Astrocyte (in vitro differentiated cells and primary cell): ENCODE results near the gene SMC1B. TPM values are rescaled to one million over a fixed set of nuclear protein-coding genes. Genes with fewer than 3 reads are reported as not detected.

Experiments used
- DNase-seq: peaks from one replicate; pipeline ENCODE4 v3.0.0-alpha.2; 2010; ENCODE audit warnings: low read depth
- FAIRE-seq: peaks from 2 replicates; lab custom pipeline; 2011; peaks lifted over from hg19 to GRCh38; lab: Jason Lieb, UNC
- H2AFZ ChIP-seq: 2 replicates; pipeline ENCODE4 v1.6.0; 2012; ENCODE audit warnings: low read depth, low read length, inconsistent platforms
- H3K27ac ChIP-seq: 2 replicates; pipeline ENCODE4 v1.5.1; 2011; ENCODE audit warnings: low read depth, low read length, inconsistent platforms
- H3K27me3 ChIP-seq: 2 replicates; pipeline ENCODE4 v1.6.0; 2011; ENCODE audit warnings: low read length, inconsistent platforms; ENCODE audit not compliant: insufficient read depth
- H3K36me3 ChIP-seq: 2 replicates; pipeline ENCODE4 v1.5.1; 2011; ENCODE audit warnings: low read length, inconsistent platforms; ENCODE audit not compliant: insufficient read depth
- H3K4me1 ChIP-seq: 2 replicates; pipeline ENCODE4 v1.5.1; 2011; ENCODE audit warnings: low read length, inconsistent platforms; ENCODE audit not compliant: insufficient read depth
- H3K4me2 ChIP-seq: 2 replicates; pipeline ENCODE4 v1.6.0; 2012; ENCODE audit warnings: low read length, inconsistent platforms
- H3K4me3 ChIP-seq: 2 replicates; pipeline ENCODE4 v1.5.1; 2011; ENCODE audit warnings: low read depth, mild to moderate bottlenecking, low read length, inconsistent platforms; ENCODE audit not compliant: insufficient read depth
- H3K79me2 ChIP-seq: 2 replicates; pipeline ENCODE4 v1.6.0; 2012; ENCODE audit warnings: mild to moderate bottlenecking, low read length, inconsistent platforms; ENCODE audit not compliant: insufficient read depth
- H3K9ac ChIP-seq: 2 replicates; pipeline ENCODE4 v1.6.0; 2012; ENCODE audit warnings: mild to moderate bottlenecking, low read length, inconsistent platforms
- H3K9me3 ChIP-seq: 2 replicates; pipeline ENCODE4 v1.5.1; 2012; ENCODE audit warnings: low read depth, mild to moderate bottlenecking, low read length, inconsistent platforms; ENCODE audit not compliant: insufficient read depth
- H4K20me1 ChIP-seq: 2 replicates; pipeline ENCODE4 v1.6.0; 2012; ENCODE audit warnings: low read length, inconsistent platforms; ENCODE audit not compliant: insufficient read depth
- H3K27ac Mint-ChIP-seq: one replicate; pipeline ENCODE4 v1.8.0; 2021; ENCODE audit warnings: mild to moderate bottlenecking, mixed read lengths; ENCODE audit not compliant: unreplicated experiment
- H3K27me3 Mint-ChIP-seq: one replicate; pipeline ENCODE4 v1.8.0; 2021; ENCODE audit warnings: low read depth, mixed read lengths; ENCODE audit not compliant: unreplicated experiment
- H3K36me3 Mint-ChIP-seq: one replicate; pipeline ENCODE4 v1.8.0; 2021; ENCODE audit warnings: low read depth, mixed read lengths; ENCODE audit not compliant: unreplicated experiment
- H3K4me1 Mint-ChIP-seq: one replicate; pipeline ENCODE4 v1.8.0; 2021; ENCODE audit warnings: low read depth, mixed read lengths; ENCODE audit not compliant: unreplicated experiment
- H3K4me3 Mint-ChIP-seq: one replicate; pipeline ENCODE4 v1.8.0; 2021; ENCODE audit warnings: mild to moderate bottlenecking, moderate library complexity, mixed read lengths; ENCODE audit not compliant: unreplicated experiment
- H3K9me3 Mint-ChIP-seq: one replicate; pipeline ENCODE4 v1.8.0; 2021; ENCODE audit warnings: mild to moderate bottlenecking, mixed read lengths; ENCODE audit not compliant: unreplicated experiment
- CTCF ChIP-seq: IDR thresholded peaks from 2 replicates; pipeline ENCODE4 v1.5.1; 2011; ENCODE audit warnings: low read depth, mild to moderate bottlenecking, inconsistent platforms, low read length, moderate library complexity; ENCODE audit not compliant: insufficient read depth
- EZH2 ChIP-seq: IDR thresholded peaks from 2 replicates; pipeline ENCODE4 v1.6.1; 2012; ENCODE audit warnings: mild to moderate bottlenecking, low read length, inconsistent platforms; ENCODE audit not compliant: insufficient read depth
- total RNA-seq: library from RNA; stranded (reverse); gene quantifications from 2 replicates; pipeline ENCODE4 v1.2.1, GENCODE V29; 2021

SMC1B gene
- total RNA-seq, 1 donor from 2014 or later = not detected

- peaks cover 7% of the 10 kb centered on the region for H3K4me1 ChIP-seq
- no peaks in the 10 kb centered on the region for H4K20me1 ChIP-seq
- no peak overlapping the region for H3K4me3 ChIP-seq
- no peak overlapping the region for H3K4me2 ChIP-seq
- no peaks in the 10 kb centered on the region for H3K27me3 ChIP-seq
- H3K9ac ChIP-seq = no peak overlapping the region
- Mint-ChIP-seq H3K36me3 (peaks cover 22% of the 10 kb centered on the region), H3K27me3 (no peaks in the 10 kb centered on the region), H3K9me3 (no peaks in the 10 kb centered on the region), H3K4me3 (no peak overlapping the region), H3K27ac (no peak overlapping the region), H3K4me1 (no peaks in the 10 kb centered on the region)
- H3K36me3 ChIP-seq = peaks cover 2% of the 10 kb centered on the region
- no peak overlapping the region for H2AFZ ChIP-seq
- no peaks in the 10 kb centered on the region for H3K79me2 ChIP-seq
- no peak for DNase-seq
- H3K9me3 ChIP-seq = no peaks in the 10 kb centered on the region
- H3K27ac ChIP-seq = no peak overlapping the region
- no peak for FAIRE-seq
- TF ChIP-seq EZH2 = no peak
- no peak for TF ChIP-seq CTCF
Observed at GRCh38 chr22:45337536-45337935, 75.9 kb downstream of the SMC1B start.

- peak overlapping the region; percentile 39 for H3K4me2 ChIP-seq
- no peaks in the 10 kb centered on the region for H3K79me2 ChIP-seq
- H3K4me1 ChIP-seq = peaks cover 7% of the 10 kb centered on the region
- no peak for FAIRE-seq
- no peak overlapping the region for H3K9ac ChIP-seq
- Mint-ChIP-seq H3K9me3 (no peaks in the 10 kb centered on the region), H3K36me3 (peaks cover 22% of the 10 kb centered on the region), H3K27ac (no peak overlapping the region), H3K27me3 (no peaks in the 10 kb centered on the region), H3K4me3 (no peak overlapping the region), H3K4me1 (no peaks in the 10 kb centered on the region)
- H3K27me3 ChIP-seq = no peaks in the 10 kb centered on the region
- no peak overlapping the region for H3K27ac ChIP-seq
- peaks cover 2% of the 10 kb centered on the region for H3K36me3 ChIP-seq
- no peak for DNase-seq
- H2AFZ ChIP-seq = no peak overlapping the region
- H4K20me1 ChIP-seq = no peaks in the 10 kb centered on the region
- TF ChIP-seq CTCF = no peak
- TF ChIP-seq EZH2 = no peak
- H3K9me3 ChIP-seq = no peaks in the 10 kb centered on the region
- H3K4me3 ChIP-seq = no peak overlapping the region
Observed at GRCh38 chr22:45336971-45337431, 76.4 kb downstream of the SMC1B start.

- H3K4me3 Mint-ChIP-seq = no peak overlapping the region
- peaks cover 18% of the 10 kb centered on the region for H3K36me3 Mint-ChIP-seq
- Histone ChIP-seq H3K27me3 (no peaks in the 10 kb centered on the region), H3K9ac (no peak overlapping the region), H4K20me1 (no peaks in the 10 kb centered on the region), H2AFZ (no peak overlapping the region), H3K36me3 (no peaks in the 10 kb centered on the region), H3K4me3 (no peak overlapping the region), H3K9me3 (no peaks in the 10 kb centered on the region), H3K27ac (no peak overlapping the region), H3K79me2 (no peaks in the 10 kb centered on the region), H3K4me2 (no peak overlapping the region), H3K4me1 (peaks cover 7% of the 10 kb centered on the region)
- TF ChIP-seq EZH2 (no peak), CTCF (no peak)
- H3K4me1 Mint-ChIP-seq = no peaks in the 10 kb centered on the region
- no peaks in the 10 kb centered on the region for H3K9me3 Mint-ChIP-seq
- H3K27ac Mint-ChIP-seq = no peak overlapping the region
- FAIRE-seq (no peak), DNase-seq (no peak)
- no peaks in the 10 kb centered on the region for H3K27me3 Mint-ChIP-seq
Observed at GRCh38 chr22:45335854-45336522, 77.4 kb downstream of the SMC1B start.
